Omental fat pad (tissue), 4 donors: ENCODE results near the gene DPYSL5. TPM values are rescaled to one million over a fixed set of nuclear protein-coding genes. Genes with fewer than 3 reads are reported as not detected.

Source experiments
- ATAC-seq: fragments of 150-250 bp; one replicate; pipeline ENCODE4 v1.9.1; 2016; ENCODE audit warnings: mild to moderate bottlenecking, moderate library complexity; ENCODE audit not compliant: low FRiP score
- DNase-seq: peaks from one replicate; pipeline ENCODE4 v3.0.0-alpha.2; 2019; ENCODE audit warnings: low spot score
- total RNA-seq, 4 donors: library from RNA; depleted of rRNA; stranded (reverse); fragments of >200 nt; gene quantifications; one replicate each; pipeline ENCODE4 v1.1.0, GENCODE V29; 2016
- TF ChIP-seq, protein P1 (sequence below), 3 donors: fragments of 450-650 bp; IDR thresholded peaks; one replicate each; pipeline ENCODE4 v1.5.1; 2016 to 2017; ENCODE audit warnings: antibody characterized with exemption in 3 of 3, mild to moderate bottlenecking in 3 of 3, moderate library complexity in 2 of 3

DPYSL5 gene
- total RNA-seq, 4 donors from 2014 or later, result not detected

GRCh38 chr2:26861610-26862224 is 13.8 kb downstream of the DPYSL5 start:
- TF ChIP-seq, protein P1, sequence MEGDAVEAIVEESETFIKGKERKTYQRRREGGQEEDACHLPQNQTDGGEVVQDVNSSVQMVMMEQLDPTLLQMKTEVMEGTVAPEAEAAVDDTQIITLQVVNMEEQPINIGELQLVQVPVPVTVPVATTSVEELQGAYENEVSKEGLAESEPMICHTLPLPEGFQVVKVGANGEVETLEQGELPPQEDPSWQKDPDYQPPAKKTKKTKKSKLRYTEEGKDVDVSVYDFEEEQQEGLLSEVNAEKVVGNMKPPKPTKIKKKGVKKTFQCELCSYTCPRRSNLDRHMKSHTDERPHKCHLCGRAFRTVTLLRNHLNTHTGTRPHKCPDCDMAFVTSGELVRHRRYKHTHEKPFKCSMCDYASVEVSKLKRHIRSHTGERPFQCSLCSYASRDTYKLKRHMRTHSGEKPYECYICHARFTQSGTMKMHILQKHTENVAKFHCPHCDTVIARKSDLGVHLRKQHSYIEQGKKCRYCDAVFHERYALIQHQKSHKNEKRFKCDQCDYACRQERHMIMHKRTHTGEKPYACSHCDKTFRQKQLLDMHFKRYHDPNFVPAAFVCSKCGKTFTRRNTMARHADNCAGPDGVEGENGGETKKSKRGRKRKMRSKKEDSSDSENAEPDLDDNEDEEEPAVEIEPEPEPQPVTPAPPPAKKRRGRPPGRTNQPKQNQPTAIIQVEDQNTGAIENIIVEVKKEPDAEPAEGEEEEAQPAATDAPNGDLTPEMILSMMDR (IDR thresholded peaks at IDR 0.05), result no peak
- ATAC-seq (no peak), DNase-seq (no peak)

DNA sequence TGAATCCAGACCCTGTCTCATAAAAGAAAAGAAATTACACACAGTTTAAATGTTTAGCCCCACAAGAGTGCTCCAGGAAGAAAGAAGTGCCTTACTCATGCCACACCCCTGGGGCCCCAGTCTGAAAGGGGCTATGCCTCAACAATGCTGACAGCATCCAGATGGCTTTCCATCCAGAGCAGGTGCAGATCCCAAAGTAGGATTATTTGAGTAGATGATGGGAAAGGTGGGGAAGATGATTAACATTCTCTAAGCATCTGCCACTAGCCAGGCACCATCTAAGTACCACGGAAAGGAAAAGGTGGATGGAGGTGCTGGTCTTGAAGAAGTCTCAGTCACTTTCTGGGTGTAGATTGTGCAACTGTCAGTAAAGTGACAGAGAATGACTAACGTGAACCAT is 16.3 kb downstream of the DPYSL5 start:
- TF ChIP-seq, protein P1 (IDR thresholded peaks at IDR 0.05), result no peak
- no peak for DNase-seq
- ATAC-seq, result no peak

DNA sequence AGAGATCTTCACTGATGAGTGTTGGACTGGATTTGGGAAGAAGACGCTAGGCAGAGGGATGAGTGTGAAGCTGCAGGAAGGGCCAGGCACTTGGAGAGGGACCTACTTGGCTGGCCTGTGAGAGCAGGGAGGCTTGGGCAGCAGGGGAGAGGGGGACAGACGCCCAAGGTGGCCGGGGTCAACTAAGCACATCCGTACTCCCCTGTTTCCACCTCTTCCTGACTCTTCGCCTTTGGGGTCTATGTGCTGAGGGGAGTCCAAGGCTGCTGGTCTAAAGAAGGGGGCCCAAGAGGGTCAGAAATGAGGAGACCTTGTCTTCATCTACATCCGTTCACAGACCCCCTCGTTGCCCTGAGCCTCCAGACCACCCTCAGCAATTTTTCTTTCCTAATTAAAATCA is 16.7 kb downstream of the DPYSL5 start:
- ATAC-seq, result no peak
- no peak for DNase-seq
- TF ChIP-seq, protein P1 (IDR thresholded peaks at IDR 0.05), result no peak

DNA sequence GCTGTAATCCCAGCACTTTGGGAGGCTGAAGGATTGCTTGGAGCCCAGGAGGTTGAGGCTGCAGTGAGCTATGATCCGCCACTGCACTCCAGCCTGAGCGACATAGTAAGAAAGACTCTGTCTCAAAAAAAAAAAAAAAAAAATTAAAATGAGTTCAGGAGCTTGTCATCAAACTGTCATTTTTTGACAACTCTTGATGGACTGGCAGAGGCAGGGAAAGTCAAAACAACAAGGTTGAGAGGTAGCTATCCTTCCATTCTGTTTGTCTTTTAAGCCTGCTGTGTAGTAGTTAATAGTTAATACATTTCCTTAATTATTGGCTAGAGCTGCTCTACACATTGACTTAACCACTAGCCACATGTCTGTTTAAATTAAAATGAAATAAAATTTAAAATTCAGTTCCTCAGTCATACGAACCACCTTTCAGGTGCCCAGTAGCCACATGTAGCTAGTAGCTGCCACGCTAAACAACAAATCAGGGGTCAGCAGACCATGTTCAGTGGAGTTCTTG is 22.7 kb downstream of the DPYSL5 start:
- DNase-seq (no peak), ATAC-seq (no peak)
- TF ChIP-seq, protein P1 (IDR thresholded peaks at IDR 0.05), result no peak

DNA sequence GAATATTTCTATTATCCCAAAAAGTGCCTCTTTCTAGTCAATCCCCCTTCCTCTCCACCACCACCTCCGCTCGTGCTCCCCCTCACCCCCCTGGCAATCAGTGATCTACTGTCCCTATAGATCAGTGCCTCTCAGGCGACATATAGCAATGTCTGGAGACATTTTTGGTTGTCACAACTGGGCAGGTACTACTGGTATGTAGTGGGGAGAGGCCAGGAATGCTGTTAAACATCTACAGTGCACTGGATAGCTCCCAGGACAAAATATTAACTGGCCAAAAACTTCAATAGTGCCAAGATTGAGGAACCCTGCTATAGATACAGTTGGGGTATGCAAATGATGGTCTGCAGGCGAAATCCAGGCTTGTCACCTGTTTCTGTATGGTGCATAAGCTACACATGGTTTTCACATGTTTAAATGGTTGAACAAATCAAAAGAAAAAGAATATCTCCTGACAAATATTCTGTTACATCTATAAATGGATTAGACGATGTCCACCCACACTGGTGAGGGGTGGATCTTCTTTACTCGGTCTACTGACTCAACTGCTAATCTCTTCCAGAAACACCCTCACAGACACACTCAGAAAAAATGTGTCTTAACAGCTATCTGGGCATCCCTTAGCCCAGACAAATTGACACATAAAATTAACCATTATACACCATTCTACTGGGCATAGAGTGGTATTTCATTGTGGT is 25.5 kb downstream of the DPYSL5 start:
- no peak for DNase-seq
- TF ChIP-seq, protein P1 (IDR thresholded peaks at IDR 0.05), result no peak
- no peak for ATAC-seq

DNA sequence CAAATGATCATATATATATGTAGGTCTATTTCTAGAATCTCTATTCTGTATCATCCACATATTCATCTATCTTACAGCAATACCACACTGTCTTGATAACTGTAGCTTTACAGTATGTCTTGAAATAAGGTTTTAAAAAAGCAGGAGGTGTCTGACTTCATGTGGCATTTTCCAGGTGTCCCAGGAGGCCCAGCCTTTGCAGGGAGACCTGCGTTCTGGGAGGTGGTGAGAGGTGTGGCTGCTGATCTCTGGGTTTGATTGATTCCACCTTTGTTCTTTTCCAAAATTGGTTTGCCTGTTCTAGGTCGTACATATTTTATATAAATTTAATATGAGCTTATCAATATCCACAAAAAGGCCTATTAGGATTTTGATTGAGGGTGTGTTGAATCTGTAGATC is 26.6 kb downstream of the DPYSL5 start:
- ATAC-seq (no peak), DNase-seq (no peak)

More for the DNA sequence above, 26.6 kb downstream of the DPYSL5 start:
- TF ChIP-seq, protein P1 (IDR thresholded peaks at IDR 0.05), result no peak
